HT1080 (cell line): ENCODE results near the gene PATJ. TPM values are rescaled to one million over a fixed set of nuclear protein-coding genes. Genes with fewer than 3 reads are reported as not detected.
A peak's percentile ranks its signal among the peaks of the same experiment; 100 is the strongest.

Experiments
- DNase-seq: peaks from one replicate; pipeline ENCODE4 v3.0.0-alpha.2; 2015; ENCODE audit warnings: low read depth
- total RNA-seq: library from RNA; depleted of rRNA; stranded (reverse); fragments of >200 nt; shearing (Covaris generic); gene quantifications from 2 replicates; pipeline ENCODE4 v1.2.3, GENCODE V29; 2014

Gene PATJ
- total RNA-seq, 1 experiment from 2014 or later: 1.1 TPM

DNA sequence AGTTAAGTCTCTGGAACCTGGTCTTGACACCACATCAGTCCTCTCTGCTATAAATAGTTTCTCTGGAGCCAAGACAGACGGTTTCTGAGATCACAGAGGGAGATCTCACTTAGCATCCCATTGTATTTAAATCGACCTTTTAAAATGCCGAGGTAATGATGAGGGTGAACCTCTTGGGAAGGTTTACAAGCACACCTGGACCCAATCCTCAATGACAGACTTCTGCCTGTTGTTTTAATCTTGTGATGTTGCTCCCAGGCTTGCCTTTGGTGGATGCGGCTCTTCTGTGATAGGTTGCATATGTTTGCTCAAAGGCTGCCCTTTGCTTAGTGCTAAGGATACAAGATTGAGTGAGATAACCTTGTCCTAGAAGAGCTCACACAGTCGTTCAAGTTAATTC is 347.7 kb downstream of the PATJ start:
- no peak for DNase-seq

DNA sequence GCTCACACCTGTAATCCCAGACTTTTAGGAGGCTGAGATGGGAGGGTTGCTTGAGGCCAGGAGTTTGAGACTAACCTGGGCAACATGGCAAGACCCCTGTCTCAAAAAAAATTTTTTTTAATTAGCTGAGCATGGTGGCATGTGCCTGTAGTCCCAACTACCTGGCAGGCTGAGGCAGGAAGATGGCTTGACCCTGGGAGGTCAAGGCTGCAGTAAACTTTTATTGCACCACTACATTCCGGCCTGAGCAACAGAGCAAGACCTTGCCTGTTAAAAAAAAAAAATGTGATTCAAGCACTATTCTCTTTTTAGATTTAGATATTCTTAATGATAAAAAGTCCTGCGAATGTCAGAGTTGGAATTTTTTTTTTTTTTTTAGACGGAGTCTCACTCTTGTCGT is 349.8 kb downstream of the PATJ start:
- no peak for DNase-seq

DNA sequence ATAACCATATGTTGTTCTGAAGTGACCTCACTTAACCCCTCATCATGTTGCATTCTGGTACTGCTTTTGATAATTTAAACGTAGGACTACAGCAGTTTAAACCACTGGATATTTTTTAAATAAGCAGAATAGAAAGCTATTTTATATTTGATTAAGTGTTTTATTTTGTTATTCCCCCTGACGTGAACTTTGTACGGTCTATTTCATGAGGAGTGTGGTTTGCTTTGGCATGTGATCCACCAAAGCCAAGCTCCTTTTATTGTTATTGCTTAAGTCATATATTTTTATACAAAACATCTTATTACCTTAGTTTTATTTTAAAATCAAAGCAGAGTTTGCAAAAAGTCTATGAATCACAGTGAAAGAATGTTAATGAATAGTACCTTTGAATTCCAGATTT is 351.0 kb downstream of the PATJ start:
- DNase-seq: no peak

DNA sequence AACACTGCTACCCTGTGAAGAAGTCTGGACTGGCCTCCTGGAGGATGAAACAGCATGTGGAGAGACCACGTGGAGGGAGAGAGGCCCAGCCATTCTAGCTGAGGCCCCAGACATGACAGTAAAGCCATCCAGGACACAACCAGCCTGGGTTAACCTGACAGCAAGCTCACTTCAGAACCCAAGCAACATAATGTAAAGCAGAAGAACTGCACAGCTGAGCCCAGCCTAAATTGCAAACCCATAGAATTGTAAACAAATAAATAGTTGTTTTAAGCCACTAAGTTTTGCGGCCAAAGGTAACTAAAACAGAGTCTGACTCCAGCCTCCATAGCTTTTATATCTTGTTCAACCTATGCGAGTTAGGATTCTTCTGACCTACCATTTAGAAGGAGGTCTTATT is 355.2 kb downstream of the PATJ start:
- DNase-seq: no peak

DNA sequence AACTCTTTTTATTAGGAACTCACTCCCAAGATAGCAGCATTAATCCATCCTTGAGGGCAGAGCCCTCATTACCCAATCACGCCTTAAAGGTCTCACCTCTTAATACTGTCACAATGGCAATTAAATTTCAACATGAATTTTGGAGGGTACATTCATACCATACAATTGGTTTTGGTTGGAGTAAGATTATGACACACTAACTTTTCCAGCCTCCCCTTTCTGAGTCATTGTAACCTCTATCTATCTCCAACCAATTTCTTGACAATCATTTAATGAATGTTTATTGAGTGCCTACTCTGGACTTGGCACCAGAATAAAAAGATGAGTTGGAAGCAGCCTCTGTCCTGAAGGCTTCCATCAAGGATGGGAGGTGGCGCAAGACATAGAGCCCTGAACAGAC is 358.2 kb downstream of the PATJ start:
- DNase-seq: no peak

DNA sequence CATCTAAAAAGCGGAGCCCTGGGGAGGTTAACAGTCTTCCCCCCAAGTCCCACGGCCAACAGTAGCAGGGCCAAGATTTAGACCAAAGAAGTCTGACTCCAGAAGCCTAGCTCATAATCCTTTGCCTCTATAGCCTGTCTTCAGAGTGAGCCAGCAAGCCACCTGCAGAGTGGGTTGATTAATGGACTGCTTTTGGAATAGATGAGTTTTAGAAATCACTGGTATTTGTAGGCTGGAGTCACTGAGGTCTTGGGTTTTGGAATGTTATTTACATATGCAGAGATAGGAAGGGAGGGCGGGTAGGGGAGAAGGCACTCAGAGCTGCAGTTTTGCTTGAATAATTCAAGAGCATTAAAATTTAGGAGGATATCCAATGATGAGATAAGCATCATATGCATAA is 361.6 kb downstream of the PATJ start:
- no peak for DNase-seq

DNA sequence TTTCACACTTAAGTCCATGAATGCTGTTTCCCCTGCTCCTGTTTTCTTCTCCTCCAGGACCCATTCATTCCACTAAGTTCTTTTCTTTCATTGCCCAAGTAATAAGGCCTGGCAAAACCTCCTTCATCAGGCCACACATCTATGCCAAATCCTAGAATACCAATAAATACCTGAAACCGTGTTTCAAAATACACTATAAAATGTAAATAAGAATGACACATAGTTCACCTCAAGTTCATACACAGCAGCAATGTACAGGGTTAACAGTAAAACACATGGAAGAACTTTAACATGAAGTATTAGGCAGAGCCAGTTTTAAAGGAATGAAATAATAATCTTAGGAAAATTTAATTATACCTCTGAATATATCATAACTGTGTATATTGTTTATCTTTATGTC is 365.6 kb downstream of the PATJ start:
- DNase-seq: no peak

DNA sequence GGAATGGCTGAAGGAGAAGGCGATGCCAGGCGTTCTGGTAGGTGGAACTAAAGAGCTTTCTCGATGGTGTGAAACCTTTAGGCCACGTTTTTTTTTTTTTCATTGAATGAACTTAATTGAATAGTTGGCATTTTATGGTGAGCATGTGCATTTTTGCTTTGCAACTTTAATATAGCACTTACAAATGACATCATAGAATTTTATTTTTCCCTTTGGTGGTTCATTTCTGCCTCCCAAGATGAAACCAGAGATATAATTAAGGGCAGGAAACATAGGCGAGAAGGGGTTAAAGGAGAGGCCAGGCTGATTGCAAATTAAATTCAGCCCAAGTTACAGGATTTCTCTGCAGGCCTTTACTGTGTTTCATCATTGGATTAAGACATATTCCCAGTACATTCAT is 366.8 kb downstream of the PATJ start:
- no peak for DNase-seq

DNA sequence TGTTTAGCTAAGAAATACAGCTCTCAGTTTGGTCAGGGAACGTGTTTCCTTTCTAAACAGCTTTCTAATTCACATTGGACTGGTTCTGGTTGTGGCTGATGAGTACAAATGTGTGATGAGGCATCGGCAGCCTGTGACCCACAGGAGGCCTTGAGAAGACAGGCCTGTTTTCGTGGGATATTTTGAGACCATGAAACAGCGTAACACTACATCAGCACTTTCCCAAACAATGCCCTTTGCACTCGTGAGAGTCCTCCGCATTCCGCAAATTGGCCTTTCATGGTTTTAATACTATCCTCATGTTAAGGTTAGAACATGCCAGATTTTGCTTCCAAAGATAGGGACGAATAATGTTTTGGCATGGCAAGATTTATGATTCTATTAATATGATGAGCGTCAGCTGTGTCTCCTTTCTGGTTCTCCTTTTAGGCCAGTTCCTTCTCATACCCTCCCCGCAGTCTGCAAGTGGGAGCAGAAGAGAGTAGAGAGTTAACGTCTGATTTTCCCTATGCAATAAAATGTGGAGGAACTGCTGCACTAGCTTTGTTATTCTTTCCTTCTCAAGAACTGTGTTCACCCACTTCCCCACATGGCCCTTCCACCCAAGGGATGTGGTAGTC is 368.0 kb downstream of the PATJ start:
- no peak for DNase-seq

DNA sequence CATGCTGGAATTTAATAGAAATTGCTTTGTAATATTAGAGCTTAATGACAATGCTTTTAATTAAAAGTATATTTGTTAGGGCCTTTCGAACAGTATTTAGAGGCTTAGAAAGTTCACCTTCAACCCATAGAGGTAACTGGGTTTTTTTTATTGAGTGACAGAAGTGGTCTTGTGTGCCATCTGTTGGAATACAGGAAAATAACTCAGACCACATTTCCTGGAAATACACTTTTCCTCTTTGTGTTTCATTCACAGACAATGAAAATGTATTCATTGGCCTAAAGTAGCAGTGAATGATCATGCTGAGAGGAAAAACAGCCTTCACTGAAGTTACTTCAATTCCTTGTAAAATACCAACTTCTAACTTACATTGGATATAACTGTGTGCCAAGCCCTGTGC is 368.8 kb downstream of the PATJ start:
- DNase-seq: no peak

DNA sequence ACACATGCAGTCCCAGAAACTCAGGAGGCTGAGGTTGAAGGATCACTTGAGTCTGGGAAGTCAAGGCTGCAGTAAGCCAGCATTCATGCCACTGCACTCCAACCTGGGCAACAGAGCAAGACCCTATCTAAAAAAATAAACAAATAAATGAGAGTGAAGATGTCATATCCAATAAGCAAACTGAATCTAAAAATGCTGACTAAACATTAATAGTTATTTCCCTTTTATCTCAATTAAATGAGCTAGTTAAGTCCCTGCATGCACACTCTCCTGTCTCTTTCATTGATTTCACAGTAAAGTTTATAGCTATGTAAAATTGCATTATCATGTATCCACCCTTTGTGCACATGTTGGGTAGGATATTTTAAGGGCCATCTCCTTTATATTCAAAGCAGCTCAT is 371.2 kb downstream of the PATJ start:
- DNase-seq: no peak

DNA sequence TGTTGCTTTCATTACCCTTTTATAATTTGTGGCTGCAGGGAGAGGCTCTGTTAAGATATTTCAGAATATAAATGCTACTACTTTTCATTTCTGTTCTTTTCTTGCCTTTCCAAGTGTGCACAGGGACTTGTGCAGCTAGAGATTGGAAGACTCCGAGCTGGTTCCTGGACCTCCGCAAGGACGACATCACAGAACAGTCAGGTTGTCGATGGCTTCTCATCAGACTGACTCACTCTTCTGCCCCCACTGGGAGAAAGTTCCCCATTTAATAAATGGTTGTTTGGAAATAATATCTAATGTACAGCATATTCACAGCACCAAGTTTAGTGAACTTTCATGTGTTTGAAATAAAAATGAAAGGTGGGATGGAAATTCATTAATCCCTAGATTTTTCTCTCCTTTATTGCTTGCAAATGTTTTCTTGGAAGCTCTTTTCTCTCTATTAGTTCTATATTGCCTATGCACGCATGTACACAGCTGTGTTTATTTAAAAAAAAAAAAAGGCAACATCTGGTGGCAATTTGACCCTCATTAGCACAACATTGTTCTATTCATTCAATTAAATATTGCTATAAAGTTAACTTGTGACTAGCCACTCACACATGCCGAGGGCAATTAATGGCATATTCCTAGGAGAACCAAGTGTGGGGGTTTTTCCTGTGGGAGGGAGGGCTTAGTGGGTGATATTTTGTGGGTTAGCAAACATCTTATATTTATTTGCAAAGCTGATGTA is 374.9 kb downstream of the PATJ start:
- DNase-seq: no peak

DNA sequence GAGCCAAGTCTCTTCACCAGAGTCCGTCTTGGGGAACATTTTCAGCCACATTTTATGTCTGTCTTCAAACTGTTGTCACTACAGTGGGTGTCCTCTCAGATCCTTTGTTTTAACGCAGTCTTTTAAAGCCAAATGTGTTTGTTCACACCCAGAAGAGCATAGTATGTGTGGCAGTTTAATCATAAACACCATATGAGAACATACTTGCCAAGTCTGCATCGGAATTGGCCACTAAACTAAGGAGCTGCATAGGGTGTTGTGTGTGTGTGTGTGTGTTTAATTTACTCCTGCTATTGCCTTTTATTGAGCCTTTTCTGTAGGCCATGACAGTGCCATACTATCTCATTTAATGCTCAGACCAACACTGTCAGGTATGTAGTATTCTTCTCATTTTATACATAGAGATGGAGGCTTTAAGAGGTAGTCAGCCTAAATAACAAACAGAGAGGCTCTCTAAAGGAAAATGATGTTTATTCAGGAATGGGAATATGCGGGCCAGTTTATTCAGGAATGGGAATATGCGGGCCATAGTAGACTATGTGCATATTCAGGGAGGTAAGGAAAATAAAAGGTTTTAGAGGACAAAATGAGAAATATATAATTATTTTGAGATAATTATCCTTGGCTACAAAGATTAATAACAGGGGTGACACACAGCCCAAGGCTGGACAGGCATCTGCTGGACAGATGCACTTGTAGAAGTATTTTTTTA is 384.5 kb downstream of the PATJ start:
- DNase-seq: no peak

DNA sequence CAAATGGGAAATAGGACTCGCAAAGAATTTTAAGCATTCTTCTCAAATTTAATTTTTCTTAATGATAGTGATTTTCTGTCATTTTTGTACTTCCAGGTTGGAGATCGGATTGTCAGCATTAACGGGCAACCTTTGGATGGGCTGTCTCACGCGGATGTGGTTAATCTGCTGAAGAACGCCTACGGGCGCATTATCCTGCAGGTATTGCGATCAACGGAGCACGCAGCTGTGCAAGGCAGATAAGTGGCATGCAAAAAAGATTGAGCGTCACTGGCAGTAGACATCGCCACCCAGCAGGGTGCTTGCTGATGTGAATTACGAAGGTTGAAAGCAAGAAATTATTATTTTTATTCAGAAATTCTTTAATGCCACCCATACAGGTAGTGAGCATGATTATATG is 386.5 kb downstream of the PATJ start:
- no peak for DNase-seq

DNA sequence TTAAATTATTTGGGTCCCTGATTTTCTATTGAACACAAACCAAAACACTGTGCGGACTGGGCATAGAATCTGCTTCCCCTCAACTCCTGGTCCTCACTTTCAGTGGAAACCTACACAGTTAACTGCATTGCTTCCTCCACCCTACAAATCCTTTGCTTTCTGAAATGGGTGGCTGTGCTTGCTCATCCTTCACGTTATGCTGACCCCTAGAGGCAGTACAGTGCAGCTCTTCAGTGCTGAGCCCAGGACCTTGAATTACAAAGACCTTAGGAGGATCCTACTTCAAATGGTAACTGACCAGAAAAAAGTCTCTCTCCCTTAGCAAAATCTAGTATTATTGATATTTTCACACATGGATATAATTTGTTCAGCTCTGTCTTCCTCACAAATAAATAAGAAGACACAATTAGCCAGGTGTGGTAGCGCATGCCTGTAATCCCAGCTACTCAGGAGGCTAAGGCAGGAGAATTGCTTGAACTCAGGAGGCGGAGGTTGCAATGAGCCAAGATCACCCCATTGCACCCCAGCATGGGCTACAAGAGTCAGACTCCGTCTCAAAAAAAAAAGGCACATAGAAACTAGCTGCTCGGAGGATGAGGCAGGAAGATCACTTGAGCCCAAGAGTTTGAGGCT is 388.9 kb downstream of the PATJ start:
- DNase-seq: peak; percentile 58

DNA sequence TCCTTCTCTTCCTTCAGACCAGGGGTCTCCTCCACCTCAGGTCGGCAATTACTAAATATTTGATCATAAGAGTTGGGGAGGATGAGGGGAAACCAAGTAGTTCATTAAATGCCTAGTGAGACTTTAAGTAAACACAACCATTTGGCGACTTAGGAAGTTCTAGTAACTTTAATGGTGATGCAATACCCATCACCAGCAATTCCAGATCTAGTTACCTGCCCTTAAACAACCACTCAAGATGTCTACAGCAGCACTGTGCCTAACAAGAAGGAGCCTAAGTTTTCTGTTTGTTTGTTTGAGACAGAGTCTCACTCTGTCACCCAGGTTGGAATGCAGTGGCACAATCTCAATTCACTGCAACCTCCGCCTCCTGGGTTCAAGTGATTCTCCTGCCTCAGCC is 395.7 kb downstream of the PATJ start:
- no peak for DNase-seq

DNA sequence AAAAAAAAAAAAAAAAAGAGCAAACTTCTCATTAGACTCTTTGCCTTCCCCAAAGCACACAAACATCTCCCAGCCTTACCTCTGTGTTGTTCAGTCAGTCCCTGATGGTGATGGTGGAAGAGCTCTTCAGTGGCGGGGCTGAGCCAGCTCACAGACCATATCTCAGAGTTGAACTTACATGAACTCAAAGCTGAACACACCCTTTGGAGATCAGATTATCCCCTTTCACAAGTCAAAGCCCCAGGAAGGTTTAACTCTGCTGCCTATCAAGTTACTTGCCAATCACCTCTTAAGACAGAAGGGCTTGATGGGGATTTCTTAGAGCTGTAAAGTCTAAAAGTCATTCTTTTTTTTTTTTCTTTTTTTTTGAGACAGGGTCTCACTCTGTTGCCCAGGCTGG is 397.1 kb downstream of the PATJ start:
- no peak for DNase-seq

DNA sequence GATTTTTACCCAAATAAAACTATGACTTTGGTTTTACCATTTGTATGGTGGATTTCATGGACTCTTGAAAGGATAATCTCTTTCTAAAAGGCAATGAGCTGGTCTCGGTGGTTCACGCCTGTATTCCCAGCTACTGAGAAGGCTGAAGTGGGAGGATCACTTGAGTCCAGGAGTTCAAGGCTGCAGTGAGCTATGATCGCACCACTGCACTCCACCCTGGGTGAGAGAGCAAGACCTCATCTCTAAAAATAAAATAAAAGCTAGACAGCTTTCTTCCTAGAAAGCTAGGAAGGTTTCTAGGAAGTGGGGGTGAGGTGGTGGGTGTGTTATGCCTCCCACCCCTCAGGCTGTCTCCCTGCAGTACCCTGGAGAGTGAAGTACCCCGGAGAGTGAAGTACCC is 398.4 kb downstream of the PATJ start:
- no peak for DNase-seq

DNA sequence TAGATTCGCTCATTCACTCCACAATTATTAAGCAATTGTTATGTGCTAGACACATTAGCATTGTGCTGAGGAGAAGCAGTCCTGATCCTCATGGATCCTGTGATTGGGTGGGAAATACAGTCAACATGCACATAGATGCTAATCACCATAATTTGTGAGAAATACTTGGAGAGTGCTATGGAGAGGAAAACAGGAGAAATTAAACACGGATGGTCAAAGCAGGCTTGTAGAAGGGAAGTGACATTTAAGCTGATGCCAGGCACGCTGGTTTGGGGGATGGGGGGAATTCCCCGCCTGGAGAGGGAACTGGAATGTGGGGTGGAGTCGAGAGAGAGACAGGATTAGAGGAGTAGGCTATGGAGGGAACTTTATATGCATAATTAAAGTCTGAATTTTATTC is 400.2 kb downstream of the PATJ start:
- DNase-seq: no peak

DNA sequence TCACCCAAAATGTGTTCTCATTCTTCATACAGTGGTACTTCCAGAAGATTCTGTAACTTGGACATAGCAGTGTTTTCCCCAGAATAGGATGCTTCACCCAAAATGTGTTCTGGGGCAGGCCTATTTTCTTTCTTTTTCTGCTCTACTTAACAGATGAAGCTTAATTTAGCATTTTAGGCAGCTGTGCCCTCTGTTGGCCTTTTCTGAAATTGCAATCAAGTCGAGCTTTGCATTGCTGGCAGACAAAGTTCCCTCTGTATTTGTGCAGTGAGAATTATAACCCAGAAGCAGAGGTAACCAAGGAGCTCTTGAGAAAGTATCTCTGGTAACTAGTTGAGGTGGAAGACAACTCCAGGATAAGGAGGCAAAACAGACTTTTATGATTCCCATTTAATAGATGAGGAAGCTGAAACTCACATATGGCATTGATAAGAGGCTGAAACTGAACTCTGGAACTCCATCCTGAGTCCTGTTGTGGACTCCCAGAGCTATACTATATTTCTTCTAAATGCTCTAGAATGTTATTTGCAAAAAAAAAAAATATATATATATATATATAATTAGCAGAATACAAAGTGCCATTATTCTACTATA is 402.1 kb downstream of the PATJ start:
- peak; percentile 44 for DNase-seq

DNA sequence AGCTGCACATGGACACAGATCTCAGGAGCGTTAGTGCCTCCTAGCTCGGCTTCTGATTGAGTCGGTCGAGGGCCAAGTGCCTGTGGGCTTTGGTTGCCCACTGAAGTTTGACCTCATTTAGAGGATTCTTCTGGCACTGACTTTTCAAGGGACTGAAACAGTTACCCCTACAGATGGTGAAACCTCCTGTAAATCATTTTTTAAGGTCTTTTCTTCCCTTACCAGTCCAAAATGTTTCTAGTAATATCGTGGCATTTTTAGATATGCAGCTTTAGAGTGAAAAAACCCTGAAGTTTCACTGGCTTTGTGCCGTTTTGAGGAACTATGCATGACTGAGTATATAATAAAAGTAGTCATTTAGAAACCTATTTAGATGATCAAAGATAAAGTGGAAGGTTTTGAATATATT is 417.7 kb downstream of the PATJ start:
- no peak for DNase-seq

DNA sequence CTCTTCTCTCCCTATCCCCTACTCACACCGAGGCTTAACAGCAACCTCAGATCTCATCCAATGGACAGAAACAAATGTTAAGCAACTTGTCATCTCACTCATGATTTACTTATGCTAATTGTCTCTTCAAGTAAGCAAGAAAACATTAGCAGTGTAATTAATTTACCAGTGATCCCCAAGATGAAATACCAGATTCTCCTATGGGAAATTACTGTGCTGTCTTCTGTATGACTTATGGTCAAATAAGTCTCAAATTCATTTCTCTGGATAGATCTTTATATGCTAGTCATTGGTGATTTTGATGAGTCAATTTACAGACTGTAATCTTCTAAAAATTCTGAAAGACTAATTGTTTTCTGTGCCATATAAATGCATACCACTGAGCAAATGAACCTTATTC is 419.4 kb downstream of the PATJ start:
- DNase-seq: no peak
